ENCODE measurements around the gene GMPPA. TPM values are rescaled to one million over a fixed set of nuclear protein-coding genes. Genes with fewer than 3 reads are reported as not detected.

The GMPPA gene
- total and polyA plus RNA-seq, 9 of the 15 experiments (the other 6 are each of a cell fraction or from before 2014, with no cell fraction given), result 7.0 to 101 (median 66.7) TPM

- TF ChIP-seq, protein P1, sequence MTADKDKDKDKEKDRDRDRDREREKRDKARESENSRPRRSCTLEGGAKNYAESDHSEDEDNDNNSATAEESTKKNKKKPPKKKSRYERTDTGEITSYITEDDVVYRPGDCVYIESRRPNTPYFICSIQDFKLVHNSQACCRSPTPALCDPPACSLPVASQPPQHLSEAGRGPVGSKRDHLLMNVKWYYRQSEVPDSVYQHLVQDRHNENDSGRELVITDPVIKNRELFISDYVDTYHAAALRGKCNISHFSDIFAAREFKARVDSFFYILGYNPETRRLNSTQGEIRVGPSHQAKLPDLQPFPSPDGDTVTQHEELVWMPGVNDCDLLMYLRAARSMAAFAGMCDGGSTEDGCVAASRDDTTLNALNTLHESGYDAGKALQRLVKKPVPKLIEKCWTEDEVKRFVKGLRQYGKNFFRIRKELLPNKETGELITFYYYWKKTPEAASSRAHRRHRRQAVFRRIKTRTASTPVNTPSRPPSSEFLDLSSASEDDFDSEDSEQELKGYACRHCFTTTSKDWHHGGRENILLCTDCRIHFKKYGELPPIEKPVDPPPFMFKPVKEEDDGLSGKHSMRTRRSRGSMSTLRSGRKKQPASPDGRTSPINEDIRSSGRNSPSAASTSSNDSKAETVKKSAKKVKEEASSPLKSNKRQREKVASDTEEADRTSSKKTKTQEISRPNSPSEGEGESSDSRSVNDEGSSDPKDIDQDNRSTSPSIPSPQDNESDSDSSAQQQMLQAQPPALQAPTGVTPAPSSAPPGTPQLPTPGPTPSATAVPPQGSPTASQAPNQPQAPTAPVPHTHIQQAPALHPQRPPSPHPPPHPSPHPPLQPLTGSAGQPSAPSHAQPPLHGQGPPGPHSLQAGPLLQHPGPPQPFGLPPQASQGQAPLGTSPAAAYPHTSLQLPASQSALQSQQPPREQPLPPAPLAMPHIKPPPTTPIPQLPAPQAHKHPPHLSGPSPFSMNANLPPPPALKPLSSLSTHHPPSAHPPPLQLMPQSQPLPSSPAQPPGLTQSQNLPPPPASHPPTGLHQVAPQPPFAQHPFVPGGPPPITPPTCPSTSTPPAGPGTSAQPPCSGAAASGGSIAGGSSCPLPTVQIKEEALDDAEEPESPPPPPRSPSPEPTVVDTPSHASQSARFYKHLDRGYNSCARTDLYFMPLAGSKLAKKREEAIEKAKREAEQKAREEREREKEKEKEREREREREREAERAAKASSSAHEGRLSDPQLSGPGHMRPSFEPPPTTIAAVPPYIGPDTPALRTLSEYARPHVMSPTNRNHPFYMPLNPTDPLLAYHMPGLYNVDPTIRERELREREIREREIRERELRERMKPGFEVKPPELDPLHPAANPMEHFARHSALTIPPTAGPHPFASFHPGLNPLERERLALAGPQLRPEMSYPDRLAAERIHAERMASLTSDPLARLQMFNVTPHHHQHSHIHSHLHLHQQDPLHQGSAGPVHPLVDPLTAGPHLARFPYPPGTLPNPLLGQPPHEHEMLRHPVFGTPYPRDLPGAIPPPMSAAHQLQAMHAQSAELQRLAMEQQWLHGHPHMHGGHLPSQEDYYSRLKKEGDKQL (CRISPR knock-in tag; IDR thresholded peaks at IDR 0.05; ENCODE audit: borderline replicate concordance), result no peak
- TF ChIP-seq, protein P2, sequence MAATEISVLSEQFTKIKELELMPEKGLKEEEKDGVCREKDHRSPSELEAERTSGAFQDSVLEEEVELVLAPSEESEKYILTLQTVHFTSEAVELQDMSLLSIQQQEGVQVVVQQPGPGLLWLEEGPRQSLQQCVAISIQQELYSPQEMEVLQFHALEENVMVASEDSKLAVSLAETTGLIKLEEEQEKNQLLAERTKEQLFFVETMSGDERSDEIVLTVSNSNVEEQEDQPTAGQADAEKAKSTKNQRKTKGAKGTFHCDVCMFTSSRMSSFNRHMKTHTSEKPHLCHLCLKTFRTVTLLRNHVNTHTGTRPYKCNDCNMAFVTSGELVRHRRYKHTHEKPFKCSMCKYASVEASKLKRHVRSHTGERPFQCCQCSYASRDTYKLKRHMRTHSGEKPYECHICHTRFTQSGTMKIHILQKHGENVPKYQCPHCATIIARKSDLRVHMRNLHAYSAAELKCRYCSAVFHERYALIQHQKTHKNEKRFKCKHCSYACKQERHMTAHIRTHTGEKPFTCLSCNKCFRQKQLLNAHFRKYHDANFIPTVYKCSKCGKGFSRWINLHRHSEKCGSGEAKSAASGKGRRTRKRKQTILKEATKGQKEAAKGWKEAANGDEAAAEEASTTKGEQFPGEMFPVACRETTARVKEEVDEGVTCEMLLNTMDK (IDR thresholded peaks at IDR 0.05; ENCODE audit: borderline replicate concordance, insufficient read depth, low read depth, low read length, poor library complexity, severe bottlenecking), result peak; percentile 97
- no peak for TF ChIP-seq NCOA6 (IDR thresholded peaks at IDR 0.05)
- no peak for TF ChIP-seq BCL6 (CRISPR knock-in tag; IDR thresholded peaks at IDR 0.05)
- peak; percentile 65 for TF ChIP-seq RBFOX2 (IDR thresholded peaks at IDR 0.05; ENCODE audit: low read depth, low read length)
- no peak for TF ChIP-seq SOX6 (IDR thresholded peaks at IDR 0.05)
- peak; percentile 26 to 31; a peak in 1 of 4 replicates for TF ChIP-seq NRF1 (conservative IDR thresholded peaks at IDR 0.05 in 1 of 2, IDR thresholded peaks at IDR 0.05 in 1 of 2)
- TF ChIP-seq, protein P3, sequence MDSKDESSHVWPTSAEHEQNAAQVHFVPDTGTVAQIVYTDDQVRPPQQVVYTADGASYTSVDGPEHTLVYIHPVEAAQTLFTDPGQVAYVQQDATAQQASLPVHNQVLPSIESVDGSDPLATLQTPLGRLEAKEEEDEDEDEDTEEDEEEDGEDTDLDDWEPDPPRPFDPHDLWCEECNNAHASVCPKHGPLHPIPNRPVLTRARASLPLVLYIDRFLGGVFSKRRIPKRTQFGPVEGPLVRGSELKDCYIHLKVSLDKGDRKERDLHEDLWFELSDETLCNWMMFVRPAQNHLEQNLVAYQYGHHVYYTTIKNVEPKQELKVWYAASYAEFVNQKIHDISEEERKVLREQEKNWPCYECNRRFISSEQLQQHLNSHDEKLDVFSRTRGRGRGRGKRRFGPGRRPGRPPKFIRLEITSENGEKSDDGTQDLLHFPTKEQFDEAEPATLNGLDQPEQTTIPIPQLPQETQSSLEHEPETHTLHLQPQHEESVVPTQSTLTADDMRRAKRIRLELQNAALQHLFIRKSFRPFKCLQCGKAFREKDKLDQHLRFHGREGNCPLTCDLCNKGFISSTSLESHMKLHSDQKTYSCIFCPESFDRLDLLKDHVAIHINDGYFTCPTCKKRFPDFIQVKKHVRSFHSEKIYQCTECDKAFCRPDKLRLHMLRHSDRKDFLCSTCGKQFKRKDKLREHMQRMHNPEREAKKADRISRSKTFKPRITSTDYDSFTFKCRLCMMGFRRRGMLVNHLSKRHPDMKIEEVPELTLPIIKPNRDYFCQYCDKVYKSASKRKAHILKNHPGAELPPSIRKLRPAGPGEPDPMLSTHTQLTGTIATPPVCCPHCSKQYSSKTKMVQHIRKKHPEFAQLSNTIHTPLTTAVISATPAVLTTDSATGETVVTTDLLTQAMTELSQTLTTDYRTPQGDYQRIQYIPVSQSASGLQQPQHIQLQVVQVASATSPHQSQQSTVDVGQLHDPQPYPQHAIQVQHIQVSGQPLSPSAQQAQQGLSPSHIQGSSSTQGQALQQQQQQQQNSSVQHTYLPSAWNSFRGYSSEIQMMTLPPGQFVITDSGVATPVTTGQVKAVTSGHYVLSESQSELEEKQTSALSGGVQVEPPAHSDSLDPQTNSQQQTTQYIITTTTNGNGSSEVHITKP (IDR thresholded peaks at IDR 0.05; ENCODE audit: partially characterized antibody), result no peak
- TF ChIP-seq ZNF165 (CRISPR knock-in tag; IDR thresholded peaks at IDR 0.05; ENCODE audit: borderline replicate concordance), result no peak
- TF ChIP-seq MTF1 (CRISPR knock-in tag; IDR thresholded peaks at IDR 0.05; ENCODE audit: borderline replicate concordance), result no peak
- no peak for TF ChIP-seq ZNF584 (CRISPR knock-in tag; IDR thresholded peaks at IDR 0.05; ENCODE audit: low read depth)
- peak; percentile 72; the same call in 1 of the 2 replicates for TF ChIP-seq ETS1 (conservative IDR thresholded peaks at IDR 0.05; ENCODE audit: control insufficient read depth, low read depth, low read length)
- peak; percentile 73 to 76 for TF ChIP-seq MAZ (CRISPR knock-in tag; conservative IDR thresholded peaks at IDR 0.05 in 1 of 2, IDR thresholded peaks at IDR 0.05 in 1 of 2)
- TF ChIP-seq CSDE1 (IDR thresholded peaks at IDR 0.05), result no peak
Measured at GRCh38 chr2:219541611-219542180, 43.0 kb downstream of the GMPPA start (continued).

All from K562 (cell line).